GM19372 (cell line): ENCODE data around the gene CSNK1G1.

ENCODE experiments used
- ATAC-seq: cut with Tn5 transposase; IDR thresholded peaks from one replicate; pipeline ENCODE4 v1.9.1; 2021; ENCODE audit warnings: mild to moderate bottlenecking, low read depth, moderate library complexity; ENCODE audit not compliant: unreplicated experiment

Gene CSNK1G1

DNA sequence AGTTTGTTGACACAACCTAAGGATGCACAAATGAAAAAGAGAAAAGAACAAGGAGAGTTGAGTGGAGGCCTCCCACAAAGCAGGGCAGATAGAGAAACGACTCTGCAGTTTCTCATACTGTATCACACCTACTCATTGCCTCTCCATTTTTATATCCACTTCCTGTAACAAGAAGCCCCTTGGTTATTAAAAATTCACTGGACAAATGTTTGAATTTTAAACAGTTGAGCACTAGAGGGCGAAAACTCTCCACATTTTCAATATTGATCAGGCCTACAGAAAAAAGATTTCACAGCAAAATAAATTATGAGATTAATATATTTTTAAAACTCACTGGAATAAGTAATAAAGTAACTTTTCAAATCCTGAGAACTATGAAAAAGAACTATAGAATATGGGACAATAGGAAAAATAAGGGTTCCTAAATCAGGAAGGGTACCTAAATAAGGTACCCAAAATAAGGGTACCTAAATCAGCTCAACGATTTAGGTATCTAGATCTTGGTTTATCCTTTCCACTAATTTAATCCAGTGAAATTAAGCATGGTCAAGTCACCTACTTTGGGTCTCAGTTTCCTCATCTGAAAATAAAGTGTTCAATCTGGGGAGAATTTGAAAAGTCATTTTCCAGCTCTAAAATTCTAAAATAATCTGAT is 146.2 kb downstream of the CSNK1G1 start:
- ATAC-seq: no peak

DNA sequence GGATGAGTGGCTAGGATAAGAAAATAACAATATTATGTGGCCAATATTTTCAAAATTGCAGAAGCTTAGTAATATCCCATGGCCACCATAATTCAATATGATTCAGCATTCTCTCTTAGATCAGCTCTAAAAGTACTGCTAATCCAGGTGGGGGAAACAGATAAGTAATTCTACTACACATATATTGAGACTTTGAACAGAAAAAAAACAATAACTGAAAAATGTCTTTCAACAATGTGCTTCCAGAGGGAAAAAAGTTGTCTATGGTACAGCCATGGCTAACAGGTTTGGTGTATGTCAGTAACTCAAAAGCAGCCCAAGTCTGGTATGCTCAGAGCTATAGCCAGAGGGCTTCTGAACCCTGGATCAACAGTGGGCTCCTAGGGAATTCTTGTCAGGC is 150.8 kb downstream of the CSNK1G1 start:
- no peak for ATAC-seq

DNA sequence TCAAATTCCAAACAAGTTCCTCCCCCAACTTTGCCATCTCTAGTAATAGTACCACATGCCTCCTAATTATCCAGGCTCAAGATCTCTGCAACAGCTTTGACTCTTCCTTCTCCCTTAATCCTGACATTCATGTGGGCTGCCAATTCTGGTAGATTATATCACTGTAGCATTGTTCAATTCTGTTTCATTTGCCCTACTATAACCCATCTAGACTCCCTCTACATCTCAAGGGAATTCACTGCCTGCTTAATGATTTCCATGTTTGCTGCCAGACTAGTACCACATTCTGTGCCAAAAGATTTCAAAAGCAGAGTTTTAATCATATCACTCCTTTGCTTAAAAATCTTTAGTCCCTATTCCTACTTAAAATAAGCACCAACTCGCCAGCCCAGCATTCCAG is 158.5 kb downstream of the CSNK1G1 start:
- no peak for ATAC-seq

DNA sequence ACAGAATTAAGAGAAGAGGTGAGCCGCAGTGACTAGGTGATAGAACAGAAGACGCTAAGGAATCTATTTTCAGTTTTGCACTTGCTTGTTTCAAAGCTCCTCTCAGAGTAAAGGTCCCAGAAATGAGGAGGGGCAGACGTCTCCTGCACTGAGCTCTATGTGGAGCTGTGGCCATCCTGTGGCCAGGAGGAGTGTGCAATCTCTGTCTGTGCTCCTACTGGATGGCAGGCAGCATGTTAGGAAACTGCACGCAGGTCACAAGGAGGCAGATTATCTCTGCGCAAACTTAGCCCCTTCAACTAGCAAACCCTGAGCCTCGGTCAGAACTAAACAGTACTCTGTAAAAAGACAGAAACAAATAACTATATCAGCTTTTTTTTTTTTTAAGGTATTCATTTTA is 162.0 kb downstream of the CSNK1G1 start:
- ATAC-seq: no peak

DNA sequence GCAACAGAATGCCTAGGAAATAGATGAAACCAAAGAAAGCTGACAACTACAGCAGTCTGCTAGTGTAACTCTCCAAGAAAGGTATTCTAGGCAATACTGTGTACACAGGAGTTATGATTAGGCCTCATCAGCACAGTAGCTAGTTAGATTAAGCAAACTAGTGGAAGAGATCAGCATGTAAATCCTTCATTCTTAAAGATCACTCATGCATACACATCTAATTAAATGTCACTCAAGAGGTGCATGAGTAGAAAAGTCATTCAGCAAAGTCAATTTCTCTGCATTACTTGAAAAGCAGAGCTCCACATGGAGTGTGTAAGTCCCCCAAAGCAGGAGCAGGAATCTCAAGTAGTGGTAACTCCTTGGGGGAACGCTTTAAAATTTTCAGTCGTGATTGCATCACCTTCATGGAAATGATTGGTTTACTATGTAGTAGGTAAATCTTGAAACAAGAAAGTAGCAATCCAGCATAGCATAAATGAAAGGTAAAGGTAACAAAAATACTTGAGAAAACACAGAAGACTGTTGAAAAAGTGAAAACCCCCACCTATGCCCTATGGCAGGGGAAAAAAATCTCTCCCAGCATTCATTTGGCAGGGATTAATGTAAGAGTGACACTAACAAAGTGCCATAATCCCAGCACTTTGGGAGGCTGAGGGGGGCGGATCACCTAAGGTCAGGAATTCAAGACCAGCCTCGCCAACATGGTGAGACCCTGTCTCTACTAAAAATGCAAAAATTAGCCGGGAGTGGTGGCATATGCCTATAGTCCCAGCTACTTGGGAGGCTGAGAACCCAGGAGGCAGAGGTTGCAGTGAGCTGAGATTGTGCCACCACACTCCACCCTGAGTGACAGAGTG is 163.8 kb downstream of the CSNK1G1 start:
- ATAC-seq: no peak

DNA sequence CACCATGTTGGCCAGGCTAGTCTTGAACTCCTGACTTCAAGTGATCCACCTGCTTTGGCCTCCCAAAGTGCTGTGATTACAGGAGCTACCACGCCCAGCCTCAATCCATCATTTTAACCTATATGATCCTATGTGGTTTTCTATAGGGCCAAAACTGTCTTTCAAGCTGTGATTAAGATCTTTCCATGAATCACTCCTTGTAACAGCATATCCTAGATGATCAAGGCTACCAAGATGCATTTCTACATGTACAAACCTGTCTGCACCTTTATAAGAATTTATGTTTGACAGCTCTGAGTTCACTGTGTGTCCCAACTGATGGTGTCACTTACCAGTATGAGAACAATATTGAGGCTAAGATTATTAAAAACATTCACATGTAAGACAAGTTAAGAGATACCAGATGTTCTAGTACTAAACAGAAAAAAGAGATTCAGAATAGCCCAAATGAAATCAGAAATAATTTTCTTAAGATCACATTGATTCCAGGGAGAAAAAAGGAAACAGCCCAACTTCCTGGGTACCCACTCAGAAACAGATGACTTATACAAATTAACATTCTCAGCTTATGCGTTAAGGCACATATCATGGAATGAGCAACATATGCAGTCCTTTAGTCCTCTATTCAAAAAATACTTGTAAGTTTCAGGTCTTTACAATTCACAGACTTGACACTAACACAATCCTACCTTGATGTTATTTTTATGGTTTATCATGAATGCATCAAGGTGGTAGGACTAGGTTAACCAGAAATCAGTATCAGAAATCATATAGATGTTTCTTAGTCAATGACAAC is 168.4 kb downstream of the CSNK1G1 start:
- no peak for ATAC-seq

DNA sequence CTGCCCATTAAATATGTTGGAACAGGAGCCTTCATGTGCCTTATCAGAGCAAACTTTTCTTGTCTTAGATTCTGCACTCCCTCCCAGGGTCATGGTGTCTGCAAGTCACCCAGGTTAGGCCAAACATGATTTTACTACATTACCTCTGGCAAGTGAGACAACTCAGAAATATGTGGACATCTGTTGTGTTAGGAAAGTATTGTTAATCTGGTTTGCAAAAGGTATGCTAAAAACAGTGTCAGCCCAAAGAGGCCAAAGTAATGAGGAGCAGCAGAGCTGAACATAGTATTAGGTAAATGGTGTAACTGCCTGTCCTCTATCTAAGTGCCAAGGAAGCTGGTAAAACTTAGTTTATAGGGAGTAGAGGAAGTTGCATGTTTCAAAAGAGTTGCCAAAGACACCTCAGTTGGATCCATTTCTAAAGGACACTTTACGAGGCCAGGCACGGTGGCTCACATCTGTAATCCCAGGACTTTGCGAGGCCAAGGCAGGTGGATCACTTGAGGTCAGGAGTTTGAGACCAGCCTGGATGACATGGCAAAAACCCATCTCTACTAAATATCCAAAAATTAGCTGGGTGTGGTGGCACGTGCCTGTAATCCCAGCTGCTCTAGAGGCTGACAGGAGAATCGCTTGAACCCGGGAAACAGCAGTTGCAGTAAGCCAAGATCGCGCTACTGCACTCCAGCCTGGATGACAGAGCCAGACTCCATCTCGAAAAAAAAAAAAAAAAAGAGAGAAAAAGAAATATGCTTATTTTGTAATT is 170.6 kb downstream of the CSNK1G1 start:
- ATAC-seq: no peak

DNA sequence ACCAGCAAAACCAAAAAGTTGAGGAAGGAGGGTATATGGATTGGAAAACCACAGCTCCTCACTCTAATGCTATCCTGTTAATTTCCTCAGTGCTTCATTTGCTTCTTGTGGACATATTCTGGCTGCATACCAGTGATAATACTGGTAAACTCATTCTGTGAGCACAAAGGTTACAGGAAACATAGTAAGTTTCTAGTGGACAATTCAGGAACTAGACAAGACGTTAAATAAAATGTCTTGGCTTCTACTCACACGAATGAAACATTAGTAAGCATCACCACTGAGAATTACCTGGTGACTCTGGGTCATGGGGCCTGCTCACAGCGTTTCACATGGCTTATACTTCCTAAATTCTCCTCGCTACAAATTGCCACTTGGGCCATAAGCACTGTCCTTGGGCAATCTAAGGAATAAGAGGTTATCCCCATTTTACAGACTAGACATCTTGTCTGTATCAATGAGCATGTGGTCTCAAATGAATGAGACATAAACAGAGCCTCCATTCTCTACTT is 173.1 kb downstream of the CSNK1G1 start:
- no peak for ATAC-seq

DNA sequence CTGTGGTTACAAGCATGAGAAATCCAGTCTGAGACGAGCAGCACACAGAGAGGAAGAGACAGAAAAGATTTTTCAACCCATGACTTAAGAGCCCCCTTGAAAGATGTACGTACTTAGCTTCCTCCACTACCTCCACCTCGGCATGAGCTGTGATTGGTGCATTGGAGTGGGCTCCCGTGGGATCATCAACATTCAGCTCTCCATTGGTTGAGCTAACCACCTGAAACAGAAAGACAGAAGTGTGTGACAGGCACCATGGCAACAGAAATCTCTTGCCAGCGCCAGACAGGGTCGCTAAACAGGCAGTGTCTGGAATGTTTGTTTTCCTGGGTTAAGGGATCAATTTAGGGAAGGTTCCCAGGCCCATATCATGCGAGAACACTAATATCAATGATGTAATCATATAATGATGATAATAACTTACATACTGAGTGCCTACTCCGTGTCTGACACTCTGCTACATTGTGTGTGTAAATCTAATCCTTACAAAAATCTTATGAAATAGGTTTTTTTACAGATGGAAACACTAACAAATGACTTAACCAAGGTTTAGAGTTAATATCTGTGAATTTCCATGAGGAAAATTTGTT is 175.6 kb downstream of the CSNK1G1 start:
- ATAC-seq: no peak

DNA sequence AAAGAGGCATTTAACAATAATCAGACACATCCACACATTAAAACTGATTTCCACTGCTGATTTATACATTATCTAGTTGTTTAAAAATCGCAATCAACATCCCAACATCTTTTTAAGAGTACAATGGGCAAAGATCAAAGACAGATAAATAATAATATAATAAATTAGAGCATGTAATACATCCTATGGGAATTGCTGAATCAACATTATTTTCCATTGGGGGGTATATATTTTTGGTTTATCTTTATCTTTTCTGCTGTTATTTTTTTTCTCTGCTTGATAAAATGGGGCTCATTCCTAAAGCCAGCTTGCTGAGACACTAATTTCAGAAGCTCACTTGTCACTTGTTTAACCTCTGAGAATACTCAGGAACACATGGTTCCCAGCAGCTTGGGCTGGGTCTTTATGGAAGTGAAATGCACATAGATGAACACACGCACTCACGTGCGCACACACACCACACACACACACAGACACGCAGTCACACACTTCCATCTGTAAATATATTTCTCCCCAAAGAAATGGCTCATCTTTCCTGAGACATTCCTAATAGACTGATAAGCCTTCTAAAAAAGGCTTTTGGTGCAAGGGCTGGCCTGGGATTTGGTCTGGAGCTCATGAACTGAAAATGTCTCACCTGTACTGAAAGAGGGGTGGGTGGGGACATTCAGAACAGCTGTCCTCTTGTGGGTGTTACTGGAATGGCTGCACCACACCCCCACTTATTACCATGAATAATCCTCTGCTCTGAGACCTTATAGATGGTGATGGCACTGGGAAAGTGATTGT is 189.7 kb downstream of the CSNK1G1 start:
- no peak for ATAC-seq

DNA sequence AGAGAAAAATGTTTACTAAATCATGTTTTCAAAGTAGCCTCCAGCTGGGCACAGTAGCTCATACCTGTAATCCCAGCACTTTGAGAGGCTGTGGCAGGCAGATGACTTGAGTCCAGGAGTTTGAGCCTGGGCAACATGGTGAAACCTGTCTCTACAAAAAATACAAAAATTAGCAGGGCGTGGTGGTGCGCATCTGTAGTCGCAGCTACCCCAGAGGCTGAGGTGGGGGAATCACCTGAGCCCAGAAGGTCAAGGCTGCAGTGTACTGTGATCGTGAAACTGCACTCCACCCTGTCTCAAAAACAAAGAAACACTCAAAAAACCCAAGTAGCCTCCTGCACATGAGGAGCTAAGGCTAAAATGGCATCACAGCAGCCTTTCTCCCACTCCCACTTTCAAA is 191.5 kb downstream of the CSNK1G1 start:
- no peak for ATAC-seq

DNA sequence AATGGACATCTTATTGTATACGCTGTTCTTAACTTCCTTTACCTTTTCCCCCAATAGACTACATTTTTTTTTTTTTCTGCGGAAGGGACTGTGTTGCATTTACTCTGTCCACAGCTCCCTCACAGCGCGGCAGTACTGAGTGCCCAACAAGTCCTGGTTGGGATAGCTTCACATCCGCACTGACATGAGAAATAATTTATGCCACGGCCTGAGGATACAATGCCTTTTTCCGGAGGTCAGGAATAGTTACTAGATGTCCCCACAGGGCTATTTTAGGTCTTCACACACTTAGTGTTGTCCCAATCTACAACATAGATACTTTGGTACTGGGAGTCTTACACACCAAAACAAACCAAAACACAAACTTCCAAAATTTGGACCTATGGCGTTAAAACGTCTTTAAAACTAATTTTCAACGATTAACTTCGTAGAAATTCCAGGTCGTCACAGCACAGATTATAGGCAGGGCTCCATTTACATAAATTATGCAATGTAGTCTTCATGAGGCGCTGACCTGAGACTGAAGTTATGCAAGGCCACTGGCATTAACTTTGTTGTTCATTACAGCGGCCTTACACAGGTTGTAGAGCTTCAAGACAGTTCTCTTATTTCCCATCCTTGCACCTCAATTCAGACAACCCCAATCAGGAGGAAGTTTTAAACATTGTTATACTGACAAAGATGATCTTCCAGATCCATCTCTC is 192.2 kb downstream of the CSNK1G1 start:
- no peak for ATAC-seq

DNA sequence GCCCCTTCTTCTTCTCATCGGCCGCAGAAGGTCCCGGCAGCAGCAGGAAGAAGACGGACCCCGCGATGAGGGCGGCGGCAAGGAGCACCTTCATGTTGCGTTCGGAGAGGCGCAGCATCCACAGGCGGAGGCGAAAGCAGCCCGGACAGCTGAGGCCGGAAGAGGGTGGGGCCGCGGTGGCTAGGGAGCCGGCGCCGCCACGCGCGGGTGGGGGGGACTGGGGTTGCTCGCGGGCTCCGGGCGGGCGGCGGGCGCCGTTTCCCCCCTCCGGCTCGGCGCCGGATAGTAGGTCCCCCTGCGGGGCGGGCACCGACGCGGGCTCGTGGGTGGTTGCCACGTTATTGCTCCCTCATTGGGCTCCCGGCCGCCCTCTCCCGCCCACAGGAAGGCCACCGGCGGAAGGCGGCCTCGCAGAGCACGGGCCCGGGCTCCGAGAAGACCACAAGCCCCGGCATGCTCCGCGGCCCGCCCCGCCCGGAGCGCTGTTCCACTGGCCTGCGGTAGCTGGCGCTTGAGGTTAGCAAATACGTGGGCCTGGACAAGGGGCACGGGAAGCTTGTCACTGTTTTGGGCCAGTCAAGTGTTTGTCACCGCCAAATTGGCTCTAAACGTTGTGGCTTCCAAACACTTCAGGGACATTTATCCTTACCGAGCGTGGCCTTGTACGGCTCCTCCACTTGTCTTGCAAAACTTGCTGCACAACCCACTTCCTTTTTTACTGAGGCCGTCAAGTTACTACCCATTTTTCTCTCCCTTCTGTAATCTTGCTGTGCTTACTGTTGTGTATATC is 192.9 kb downstream of the CSNK1G1 start, which contains the start of gene PPIB:
Gene PPIB (minus strand): TSS at position 154 of the 790 bp plus-strand sequence. CDS start 36 bp downstream, at position 118.
- peak; percentile 93 for ATAC-seq

DNA sequence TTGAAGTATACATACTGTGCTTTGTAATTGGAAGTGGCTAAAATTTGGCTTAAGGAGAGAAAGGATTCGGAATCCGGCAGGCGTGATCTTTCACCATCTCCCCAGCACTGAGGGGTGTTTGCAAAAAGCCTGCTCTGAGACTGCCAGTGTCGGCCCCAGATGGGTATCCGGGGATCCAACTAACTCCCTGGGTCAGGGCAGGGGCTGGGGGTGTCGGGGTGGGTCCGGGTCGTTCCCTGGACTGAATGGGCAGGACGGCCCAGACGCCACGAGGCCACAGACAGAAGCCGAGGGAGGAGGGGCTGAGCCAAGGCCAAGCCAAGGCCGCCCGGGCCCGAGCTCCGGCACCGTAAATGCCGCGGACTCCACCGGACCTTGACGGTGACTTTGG is 193.5 kb downstream of the CSNK1G1 start:
- no peak for ATAC-seq

DNA sequence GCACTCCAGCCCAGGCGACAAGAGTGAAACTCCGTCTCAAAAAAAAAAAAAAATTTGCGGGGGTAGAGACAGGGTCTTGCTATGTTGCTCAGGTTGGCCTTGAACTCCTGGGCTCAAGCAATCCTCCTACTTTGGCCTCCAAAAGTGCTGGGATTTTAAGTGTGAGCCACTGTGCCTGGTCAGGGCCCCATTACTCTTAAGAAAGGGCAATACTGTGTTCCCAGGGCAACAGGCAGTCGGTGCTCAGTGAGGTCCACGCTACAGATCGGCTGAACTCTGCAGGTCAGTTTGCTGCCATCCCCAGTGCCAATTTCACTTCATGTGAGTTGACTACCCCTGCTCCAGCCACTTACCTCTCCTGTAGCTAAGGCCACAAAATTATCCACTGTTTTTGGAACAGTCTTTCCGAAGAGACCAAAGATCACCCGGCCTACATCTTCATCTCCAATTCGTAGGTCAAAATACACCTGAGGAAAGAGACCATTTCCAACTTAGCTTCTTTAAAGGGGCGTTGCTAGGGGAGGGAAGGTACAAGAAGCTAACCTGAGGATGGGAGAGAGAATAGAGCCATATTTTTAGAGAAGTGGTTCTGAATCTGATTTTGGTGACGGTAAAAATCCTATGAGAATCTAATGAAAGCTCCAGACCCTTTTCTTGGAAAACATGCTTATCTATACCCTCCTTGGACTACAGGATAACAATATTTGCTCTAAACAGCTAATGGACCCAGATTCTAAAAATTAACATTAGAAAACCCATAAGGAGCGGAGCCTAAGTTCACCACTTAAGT is 194.1 kb downstream of the CSNK1G1 start:
- no peak for ATAC-seq

DNA sequence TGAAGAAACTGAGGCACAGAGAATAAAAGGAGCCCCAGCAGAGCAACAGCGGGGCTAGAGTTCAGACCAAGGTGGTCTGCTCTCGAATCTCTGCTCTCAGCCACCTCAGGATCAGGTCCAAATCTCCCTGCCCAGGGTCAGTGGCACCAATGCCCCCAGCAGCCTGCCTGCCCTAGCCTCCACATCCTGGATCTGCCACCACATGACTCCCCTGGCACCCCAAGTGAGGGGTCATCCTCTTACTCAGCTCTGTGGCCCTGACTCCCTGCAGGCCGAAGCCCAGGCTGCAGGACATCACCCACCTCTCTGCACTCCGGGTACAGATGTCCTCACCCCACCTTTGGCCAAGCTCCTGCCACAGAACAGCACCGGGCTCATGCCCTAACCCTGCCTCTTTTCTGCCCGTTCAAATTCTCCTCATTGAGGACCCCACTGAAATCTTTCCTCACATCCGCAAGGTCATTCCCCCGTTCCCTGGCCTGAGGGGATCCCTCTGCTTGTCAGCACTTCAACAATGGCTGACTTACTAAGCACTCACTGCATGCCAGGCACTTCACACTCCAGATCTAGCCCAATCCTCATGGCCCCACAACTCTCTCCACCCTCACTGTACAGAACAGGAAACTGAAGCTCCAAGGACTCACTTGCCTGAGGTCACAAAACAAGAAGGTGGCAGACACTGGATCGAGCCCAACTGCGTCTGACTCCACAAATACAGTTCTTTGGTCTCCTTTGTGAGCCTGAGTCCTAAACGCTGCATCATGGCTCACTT is 197.4 kb downstream of the CSNK1G1 start:
- no peak for ATAC-seq
